ENCODE measurements around the gene PIKFYVE.

DNA sequence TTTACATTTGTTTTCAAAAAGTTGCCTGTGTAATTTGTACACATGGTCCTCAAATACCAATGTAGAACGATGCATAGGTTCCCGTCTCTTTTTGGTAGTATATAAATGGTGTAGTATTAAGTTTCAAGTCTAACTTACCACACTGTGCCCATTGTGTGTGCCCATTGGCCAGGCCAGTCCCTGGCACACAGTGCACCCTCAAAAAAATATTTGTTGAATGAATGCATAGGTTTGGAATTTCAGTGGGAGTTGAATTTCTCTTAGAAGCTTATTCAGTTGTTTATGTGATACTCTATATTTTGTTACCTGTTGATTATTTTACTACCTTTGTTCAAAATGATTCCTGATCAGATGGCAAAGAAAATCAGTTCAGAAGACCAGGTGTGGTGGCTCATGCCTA is 41.3 kb upstream of the PIKFYVE start:
- TF ChIP-seq EZH2 (IDR thresholded peaks at IDR 0.05; ENCODE audit: low read length) (no peak), CTCF (optimal IDR thresholded peaks at IDR 0.05 in 1 of 3, IDR thresholded peaks at IDR 0.05 in 1 of 3, conservative IDR thresholded peaks at IDR 0.05 in 1 of 3; ENCODE audit: extremely low read depth in 1 of 3, insufficient read depth in 2 of 3, low read length in 3 of 3) (no peak)
